Esophagus (tissue), 2 donors: ENCODE data around the gene TMEM135. TPM values are rescaled to one million over a fixed set of nuclear protein-coding genes. Genes with fewer than 3 reads are reported as not detected.

ENCODE experiments used
- H3K27ac ChIP-seq, 2 donors: one replicate each; pipeline ENCODE4 v1.5.1; 2013; ENCODE audit warnings: low read depth in 2 of 2, mild to moderate bottlenecking in 2 of 2, inconsistent platforms in 1 of 2, low read length in 1 of 2, moderate library complexity in 1 of 2
- H3K27me3 ChIP-seq, 2 donors: one replicate each; pipeline ENCODE4 v1.6.1; 2013; ENCODE audit warnings: low read length in 2 of 2, control low read depth in 1 of 2, mild to moderate bottlenecking in 1 of 2; ENCODE audit not compliant: insufficient read depth in 2 of 2, control insufficient read depth in 1 of 2
- H3K36me3 ChIP-seq, 2 donors: one replicate each; pipeline ENCODE4 v1.6.1; 2013; ENCODE audit warnings: low read length in 1 of 2; ENCODE audit not compliant: control insufficient read depth in 2 of 2, insufficient read depth in 2 of 2
- H3K4me1 ChIP-seq, 2 donors: one replicate each; pipeline ENCODE4 v1.6.1; 2013; ENCODE audit warnings: low read length in 1 of 2; ENCODE audit not compliant: control insufficient read depth in 2 of 2, insufficient read depth in 2 of 2
- H3K4me3 ChIP-seq, 2 donors: one replicate each; pipeline ENCODE4 v1.5.1; 2013; ENCODE audit warnings: low read length in 2 of 2, mild to moderate bottlenecking in 2 of 2, low read depth in 1 of 2, moderate library complexity in 1 of 2
- H3K9me3 ChIP-seq, 2 donors: one replicate each; pipeline ENCODE4 v1.6.1; 2013; ENCODE audit warnings: mild to moderate bottlenecking in 2 of 2, low read depth in 1 of 2, low read length in 1 of 2, moderate library complexity in 1 of 2; ENCODE audit not compliant: control insufficient read depth in 2 of 2, insufficient read depth in 1 of 2
- WGBS, 2 donors: extraction: QIAGEN DNeasy Blood & Tissue Kit; methylation state at CpG; one replicate each; pipeline ENCODE4 v1.1.7; 2013; 5-methylcytosine and 5-hydroxymethylcytosine counted together
- polyA plus RNA-seq, 2 donors: library from polyadenylated mRNA; stranded (reverse); fragments of 200-250 nt; gene quantifications; one replicate each; pipeline ENCODE4 v1.2.3, GENCODE V29; 2013
- donor health status: healthy with polysubstance abuse.
- donor health status: Bipolar disorder and iron deficiency.

Gene TMEM135
- polyA plus RNA-seq, 2 donors = 2.2 to 2.6 TPM

- no peaks in the 10 kb centered on the region for H3K4me1 ChIP-seq
- H3K27me3 ChIP-seq = no peaks in the 10 kb centered on the region
- H3K4me3 ChIP-seq = no peak overlapping the region
- no peaks in the 10 kb centered on the region for H3K9me3 ChIP-seq
- no peaks in the 10 kb centered on the region for H3K36me3 ChIP-seq
- H3K27ac ChIP-seq = no peak overlapping the region
- 32 to 36% methylated on average over 1 of the region's 1 CpG for WGBS, 2 donors
These were observed 254.9 kb downstream of the TMEM135 start for GRCh38 chr11:87292598-87292997.

GRCh38 chr11:87295237-87295636, 257.5 kb downstream of the TMEM135 start:
- 81 to 87% methylated on average over 1 of the region's 1 CpG for WGBS, 2 donors
- no peak overlapping the region for H3K27ac ChIP-seq
- no peaks in the 10 kb centered on the region for H3K27me3 ChIP-seq
- H3K9me3 ChIP-seq = no peaks in the 10 kb centered on the region
- H3K4me1 ChIP-seq = no peaks in the 10 kb centered on the region
- no peak overlapping the region for H3K4me3 ChIP-seq
- H3K36me3 ChIP-seq = no peaks in the 10 kb centered on the region

GRCh38 chr11:87296627-87297026, 258.9 kb downstream of the TMEM135 start:
- Histone ChIP-seq H3K27me3 (no peaks in the 10 kb centered on the region), H3K36me3 (no peaks in the 10 kb centered on the region), H3K4me3 (no peak overlapping the region), H3K27ac (no peak overlapping the region), H3K4me1 (no peaks in the 10 kb centered on the region), H3K9me3 (no peaks in the 10 kb centered on the region)
- 90 to 93% methylated on average over 1 of the region's 1 CpG for WGBS, 2 donors

- no peaks in the 10 kb centered on the region for H3K27me3 ChIP-seq
These were observed 260.4 kb downstream of the TMEM135 start for GRCh38 chr11:87298155-87298554.

GRCh38 chr11:87299041-87299481, 261.3 kb downstream of the TMEM135 start:
- no peaks in the 10 kb centered on the region for H3K9me3 ChIP-seq
- WGBS, 2 donors = 94 to 95% methylated on average over 1 of the region's 1 CpG
- no peak overlapping the region for H3K4me3 ChIP-seq
- no peaks in the 10 kb centered on the region for H3K4me1 ChIP-seq
- no peaks in the 10 kb centered on the region for H3K36me3 ChIP-seq
- H3K27ac ChIP-seq = no peak overlapping the region
- H3K27me3 ChIP-seq = no peaks in the 10 kb centered on the region

More at GRCh38 chr11:87298155-87298554, 260.4 kb downstream of the TMEM135 start:
- Histone ChIP-seq H3K36me3 (no peaks in the 10 kb centered on the region), H3K4me1 (no peaks in the 10 kb centered on the region), H3K4me3 (no peak overlapping the region), H3K9me3 (no peaks in the 10 kb centered on the region), H3K27ac (no peak overlapping the region)
- WGBS, 2 donors = 97 to 100% methylated on average over 1 of the region's 1 CpG

GRCh38 chr11:87300640-87301380, 263.1 kb downstream of the TMEM135 start:
- Histone ChIP-seq H3K27me3 (no peaks in the 10 kb centered on the region), H3K4me1 (no peaks in the 10 kb centered on the region), H3K9me3 (no peaks in the 10 kb centered on the region), H3K36me3 (no peaks in the 10 kb centered on the region), H3K4me3 (no peak overlapping the region), H3K27ac (no peak overlapping the region)
- WGBS, 2 donors = 63 to 78% methylated on average over 3 of the region's 3 CpGs

GRCh38 chr11:87301785-87302540, 264.2 kb downstream of the TMEM135 start:
- Histone ChIP-seq H3K27me3 (no peaks in the 10 kb centered on the region), H3K4me3 (no peak overlapping the region), H3K27ac (no peak overlapping the region), H3K9me3 (no peaks in the 10 kb centered on the region), H3K36me3 (no peaks in the 10 kb centered on the region), H3K4me1 (no peaks in the 10 kb centered on the region)
- WGBS, 2 donors = 43 to 60% methylated on average over 2 of the region's 2 CpGs

- no peaks in the 10 kb centered on the region for H3K36me3 ChIP-seq
- H3K9me3 ChIP-seq = no peaks in the 10 kb centered on the region
- no peak overlapping the region for H3K27ac ChIP-seq
- no peak overlapping the region for H3K4me3 ChIP-seq
- no peaks in the 10 kb centered on the region for H3K4me1 ChIP-seq
- WGBS, 2 donors = 83 to 86% methylated on average over 1 of the region's 1 CpG
- H3K27me3 ChIP-seq = no peaks in the 10 kb centered on the region
These were observed 266.7 kb downstream of the TMEM135 start for GRCh38 chr11:87304412-87304811.

GRCh38 chr11:87306262-87306851, 268.6 kb downstream of the TMEM135 start:
- no peaks in the 10 kb centered on the region for H3K4me1 ChIP-seq
- H3K9me3 ChIP-seq = no peaks in the 10 kb centered on the region
- H3K27ac ChIP-seq = no peak overlapping the region
- H3K27me3 ChIP-seq = no peaks in the 10 kb centered on the region
- H3K36me3 ChIP-seq = no peaks in the 10 kb centered on the region
- no peak overlapping the region for H3K4me3 ChIP-seq
- WGBS, 2 donors = 94 to 100% methylated on average over 1 of the region's 1 CpG
